OCI-LY3 (cell line): Measurements from ENCODE around the gene NLRX1.
"Not testable (repeated sequence)": the region's sequence is repeated elsewhere in the genome, so short reads cannot be mapped to it uniquely, and the experiment has no call there.

Experiments
- H2AFZ ChIP-seq: fragments of 200-600, 300-600 bp; shearing (Covaris generic); 2 replicates; pipeline ENCODE4 v1.6.0; 2014; ENCODE audit warnings: antibody characterized with exemption, low read depth, low read length
- H3K27ac ChIP-seq: fragments of 200-600, 300-600 bp; sonication (generic); 2 replicates; pipeline ENCODE4 v1.5.1; 2014; ENCODE audit warnings: mild to moderate bottlenecking, low read length, moderate library complexity, mixed read lengths
- H3K27me3 ChIP-seq: fragments of 200-600, 300-600 bp; sonication (generic); 2 replicates; pipeline ENCODE4 v1.6.1; 2014; ENCODE audit warnings: low read depth, low read length, mixed read lengths
- H3K36me3 ChIP-seq: fragments of 200-600, 300-600 bp; sonication (generic); replicated peaks from 2 replicates; pipeline ENCODE3; 2014; ENCODE audit warnings: low read depth, low read length, mixed read lengths
- H3K4me1 ChIP-seq: fragments of 300-600, 200-600 bp; sonication (generic); 2 replicates; pipeline ENCODE4 v1.6.1; 2014; ENCODE audit warnings: low read length, mixed read lengths
- H3K4me2 ChIP-seq: fragments of 200-600, 300-600 bp; sonication (generic); 2 replicates; pipeline ENCODE4 v1.6.1; 2014; ENCODE audit warnings: low read length, mixed read lengths
- H3K4me3 ChIP-seq: fragments of 300-600, 200-600 bp; sonication (generic); 2 replicates; pipeline ENCODE4 v1.5.1; 2014; ENCODE audit warnings: antibody characterized with exemption, mild to moderate bottlenecking, low read length, moderate library complexity
- H3K79me2 ChIP-seq: fragments of 300-600, 200-600 bp; shearing (Covaris generic); 2 replicates; pipeline ENCODE4 v1.6.1; 2014; ENCODE audit warnings: mild to moderate bottlenecking, low read length, mixed read lengths
- H3K9ac ChIP-seq: fragments of 300-600, 200-600 bp; shearing (Covaris generic); 2 replicates; pipeline ENCODE4 v1.6.0; 2014; ENCODE audit warnings: mild to moderate bottlenecking, low read length, moderate library complexity
- H3K9me3 ChIP-seq: fragments of 200-600, 300-600 bp; shearing (Covaris generic); 2 replicates; pipeline ENCODE4 v1.6.1; 2014; ENCODE audit warnings: low read length, mixed read lengths; ENCODE audit not compliant: insufficient read depth
- H4K20me1 ChIP-seq: fragments of 200-600, 300-600 bp; sonication (generic); 2 replicates; pipeline ENCODE4 v1.6.1; 2016; ENCODE audit warnings: low read length, mixed read lengths; ENCODE audit not compliant: insufficient read depth
- EZH2phosphoT487 ChIP-seq: fragments of 200-600 bp; shearing (Covaris generic); IDR thresholded peaks from 2 replicates; pipeline ENCODE4 v1.6.1; 2018; ENCODE audit warnings: antibody characterized with exemption, mixed run types, low read depth
- TF ChIP-seq, protein P1 (sequence below): fragments of 200-600, 300-600 bp; sonication (generic); IDR thresholded peaks from 2 replicates; pipeline ENCODE4 v1.5.1; 2014; ENCODE audit warnings: antibody characterized with exemption, low read length, low read depth

NLRX1 gene

DNA sequence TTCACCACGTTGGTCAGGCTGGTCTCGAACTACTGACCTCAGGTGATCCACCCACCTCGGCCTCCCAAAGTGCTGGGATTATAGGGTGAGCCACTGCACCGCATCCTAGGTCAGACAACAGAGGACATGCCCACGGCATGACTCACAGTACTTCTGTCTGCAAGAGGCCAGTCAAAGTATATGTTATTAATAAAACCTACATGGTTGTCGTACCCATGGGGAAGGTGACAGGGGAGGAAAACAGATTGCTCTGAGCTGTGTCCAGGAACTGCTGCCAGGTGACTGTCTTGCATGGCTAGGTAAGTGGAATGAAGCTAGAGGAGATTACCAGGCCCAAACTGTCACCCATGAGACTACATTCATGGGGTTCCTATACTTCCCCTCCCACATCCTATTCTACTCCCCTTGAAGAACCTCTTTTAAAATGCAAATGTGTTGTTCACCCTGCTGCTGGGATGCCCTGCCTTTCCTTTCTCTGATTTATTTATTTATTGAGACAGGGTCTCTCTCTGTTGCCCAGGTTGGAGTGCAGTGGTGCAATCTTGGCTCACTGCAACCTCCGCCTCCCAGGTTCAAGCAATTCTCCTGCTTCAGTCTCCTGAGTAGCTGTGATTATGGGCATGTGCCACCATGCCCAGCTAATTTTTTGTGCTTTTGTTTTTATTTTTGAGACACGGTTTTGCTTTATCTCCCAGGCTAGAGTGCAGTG lies 2.0 kb upstream of the NLRX1 start:
- TF ChIP-seq, protein P1, sequence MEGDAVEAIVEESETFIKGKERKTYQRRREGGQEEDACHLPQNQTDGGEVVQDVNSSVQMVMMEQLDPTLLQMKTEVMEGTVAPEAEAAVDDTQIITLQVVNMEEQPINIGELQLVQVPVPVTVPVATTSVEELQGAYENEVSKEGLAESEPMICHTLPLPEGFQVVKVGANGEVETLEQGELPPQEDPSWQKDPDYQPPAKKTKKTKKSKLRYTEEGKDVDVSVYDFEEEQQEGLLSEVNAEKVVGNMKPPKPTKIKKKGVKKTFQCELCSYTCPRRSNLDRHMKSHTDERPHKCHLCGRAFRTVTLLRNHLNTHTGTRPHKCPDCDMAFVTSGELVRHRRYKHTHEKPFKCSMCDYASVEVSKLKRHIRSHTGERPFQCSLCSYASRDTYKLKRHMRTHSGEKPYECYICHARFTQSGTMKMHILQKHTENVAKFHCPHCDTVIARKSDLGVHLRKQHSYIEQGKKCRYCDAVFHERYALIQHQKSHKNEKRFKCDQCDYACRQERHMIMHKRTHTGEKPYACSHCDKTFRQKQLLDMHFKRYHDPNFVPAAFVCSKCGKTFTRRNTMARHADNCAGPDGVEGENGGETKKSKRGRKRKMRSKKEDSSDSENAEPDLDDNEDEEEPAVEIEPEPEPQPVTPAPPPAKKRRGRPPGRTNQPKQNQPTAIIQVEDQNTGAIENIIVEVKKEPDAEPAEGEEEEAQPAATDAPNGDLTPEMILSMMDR, result no peak
- TF ChIP-seq EZH2phosphoT487, result no peak
- no peak overlapping the region for H3K9ac ChIP-seq
- no peak overlapping the region for H3K4me2 ChIP-seq
- H3K4me1 ChIP-seq, result peaks cover 3% of the 10 kb centered on the region; the same call in 1 of the 2 replicates
- no peak overlapping the region for H3K27ac ChIP-seq
- no peaks in the 10 kb centered on the region for H3K36me3 ChIP-seq
- no peaks in the 10 kb centered on the region for H4K20me1 ChIP-seq
- H2AFZ ChIP-seq, result no peak overlapping the region
- H3K27me3 ChIP-seq, result no peaks in the 10 kb centered on the region
- H3K9me3 ChIP-seq, result no peaks in the 10 kb centered on the region
- H3K4me3 ChIP-seq, result no peak overlapping the region
- H3K79me2 ChIP-seq, result no peaks in the 10 kb centered on the region

DNA sequence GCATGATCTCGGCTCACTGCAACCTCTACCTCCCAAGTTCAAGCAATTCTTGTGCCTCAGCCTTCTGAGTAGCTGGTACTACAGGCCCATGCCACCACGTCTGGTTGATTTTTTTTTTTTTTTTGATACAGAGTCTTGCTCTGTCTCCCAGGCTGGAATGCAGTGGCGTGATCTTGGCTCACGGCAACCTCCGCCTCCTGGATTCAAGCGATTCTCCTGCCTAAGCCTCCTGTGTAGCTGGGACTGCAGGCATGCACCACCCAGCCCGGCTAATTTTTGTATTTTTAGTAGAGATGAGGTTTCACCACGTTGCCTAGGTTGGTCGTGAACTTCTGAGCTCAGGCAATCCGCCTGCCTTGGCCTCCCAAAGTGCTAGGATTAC lies 1.5 kb upstream of the NLRX1 start:
- not testable (repeated sequence) for H3K4me3 ChIP-seq, H3K27ac ChIP-seq, H3K9ac ChIP-seq, H4K20me1 ChIP-seq, H3K79me2 ChIP-seq, H3K27me3 ChIP-seq, H3K4me2 ChIP-seq, H3K4me1 ChIP-seq, H3K9me3 ChIP-seq, H3K36me3 ChIP-seq, H2AFZ ChIP-seq

DNA sequence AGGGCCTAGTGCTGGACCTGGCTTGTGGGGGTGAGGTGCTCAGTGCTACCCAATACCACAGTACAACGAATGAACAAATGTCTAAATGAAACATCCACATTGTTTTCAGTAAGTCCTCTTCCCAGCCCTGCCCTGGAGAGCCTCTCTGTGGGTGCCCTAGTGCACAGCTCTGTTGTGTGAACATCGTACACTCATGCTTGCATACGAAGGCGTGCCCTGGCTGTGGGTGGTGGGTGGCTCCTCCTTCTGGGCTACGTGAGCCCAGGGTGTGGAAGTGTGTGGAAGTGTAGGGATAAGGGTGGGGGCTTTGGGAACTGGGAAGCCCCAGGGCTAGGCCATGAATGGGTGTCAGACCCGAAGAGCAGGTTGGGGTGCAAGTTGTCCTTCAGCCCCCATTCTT lies 592 bp upstream of the NLRX1 start:
- TF ChIP-seq, protein P1, result no peak
- TF ChIP-seq EZH2phosphoT487, result no peak

DNA sequence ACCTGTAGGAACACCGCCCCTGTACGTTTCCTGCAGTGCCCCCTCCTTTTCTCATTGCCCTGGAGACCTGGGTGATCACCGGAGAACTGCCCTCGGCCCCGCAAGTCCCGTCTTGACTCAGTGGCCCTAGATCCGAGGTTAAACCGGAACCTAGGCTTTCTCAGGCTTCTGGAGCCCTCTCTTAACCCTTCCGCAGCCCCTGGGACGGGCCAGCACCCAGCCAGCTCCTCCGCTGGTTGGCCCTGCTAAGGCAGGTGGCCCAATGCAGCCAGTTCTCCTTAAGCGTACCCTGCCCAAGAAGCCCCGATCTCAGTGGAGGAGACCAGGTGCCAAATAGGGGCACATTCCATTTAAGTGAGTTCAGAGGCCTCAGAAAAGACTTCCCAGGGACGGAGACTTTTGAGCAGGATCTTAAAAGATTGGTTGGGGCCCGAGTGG lies 776 bp downstream of the NLRX1 start:
- H2AFZ ChIP-seq, result peak overlapping the region; percentile 77

More for the DNA sequence above, 592 bp upstream of the NLRX1 start:
- no peaks in the 10 kb centered on the region for H3K79me2 ChIP-seq
- H3K27ac ChIP-seq, result no peak overlapping the region
- H3K36me3 ChIP-seq, result no peaks in the 10 kb centered on the region
- H3K4me1 ChIP-seq, result peaks cover 3% of the 10 kb centered on the region; the same call in 1 of the 2 replicates
- no peaks in the 10 kb centered on the region for H3K9me3 ChIP-seq
- no peak overlapping the region for H3K4me3 ChIP-seq
- no peaks in the 10 kb centered on the region for H3K27me3 ChIP-seq
- no peak overlapping the region for H3K9ac ChIP-seq
- H4K20me1 ChIP-seq, result no peaks in the 10 kb centered on the region
- no peak overlapping the region for H3K4me2 ChIP-seq
- H2AFZ ChIP-seq, result no peak overlapping the region

More for the DNA sequence above, 776 bp downstream of the NLRX1 start:
- Histone ChIP-seq H3K4me2 (peak overlapping the region; percentile 70), H3K27me3 (no peaks in the 10 kb centered on the region), H3K36me3 (no peaks in the 10 kb centered on the region), H3K4me3 (peak overlapping the region; percentile 85), H3K4me1 (peaks cover 3% of the 10 kb centered on the region; the same call in 1 of the 2 replicates), H3K9ac (peak overlapping the region; percentile 87), H3K27ac (peak overlapping the region; percentile 56), H3K79me2 (no peaks in the 10 kb centered on the region), H3K9me3 (no peaks in the 10 kb centered on the region), H4K20me1 (no peaks in the 10 kb centered on the region)
- TF ChIP-seq, protein P1, result no peak
- no peak for TF ChIP-seq EZH2phosphoT487
